Measurements from ENCODE around the gene TSPAN9.

Gene TSPAN9

GRCh38 chr12:3246253-3246652 lies 169.1 kb downstream of the TSPAN9 start:
- no peak for DNase-seq (ENCODE audit: low read depth in 1 of 2, low spot score in 1 of 2)
- H3K27me3 ChIP-seq (ENCODE audit: insufficient read depth, poor library complexity, severe bottlenecking), result peaks cover 2% of the 10 kb centered on the region
- H3K27ac ChIP-seq (replicated peaks), result no peak overlapping the region
- TF ChIP-seq CTCF (IDR thresholded peaks at IDR 0.05; ENCODE audit: insufficient read depth, low read length), result no peak
- no peak overlapping the region for H3K4me3 ChIP-seq (replicated peaks; ENCODE audit: insufficient read depth, low read length)

GRCh38 chr12:3247077-3247476 lies 169.9 kb downstream of the TSPAN9 start:
- no peak overlapping the region for H3K27ac ChIP-seq (replicated peaks)
- H3K27me3 ChIP-seq (ENCODE audit: insufficient read depth, poor library complexity, severe bottlenecking), result peaks cover 2% of the 10 kb centered on the region
- no peak for DNase-seq (ENCODE audit: low read depth in 1 of 2, low spot score in 1 of 2)
- TF ChIP-seq REST (IDR thresholded peaks at IDR 0.05; ENCODE audit: insufficient replicate concordance, low read depth) (no peak), GABPA (IDR thresholded peaks at IDR 0.05; ENCODE audit: low read depth) (no peak), SPI1 (IDR thresholded peaks at IDR 0.05; ENCODE audit: borderline replicate concordance, low read depth) (no peak), POLR2AphosphoS5 (IDR thresholded peaks at IDR 0.05; ENCODE audit: low read depth) (no peak), CTCF (IDR thresholded peaks at IDR 0.05; ENCODE audit: insufficient read depth, low read length) (no peak)
- H3K4me3 ChIP-seq (replicated peaks; ENCODE audit: insufficient read depth, low read length), result no peak overlapping the region

GRCh38 chr12:3247629-3248161 lies 170.5 kb downstream of the TSPAN9 start:
- H3K4me3 ChIP-seq (replicated peaks; ENCODE audit: insufficient read depth, low read length), result no peak overlapping the region
- TF ChIP-seq CTCF (IDR thresholded peaks at IDR 0.05; ENCODE audit: insufficient read depth, low read length), result no peak
- no peak for TF ChIP-seq GABPA (IDR thresholded peaks at IDR 0.05; ENCODE audit: low read depth)
- DNase-seq (ENCODE audit: low read depth in 1 of 2, low spot score in 1 of 2), result no peak
- no peak overlapping the region for H3K27ac ChIP-seq (replicated peaks)
- H3K27me3 ChIP-seq (ENCODE audit: insufficient read depth, poor library complexity, severe bottlenecking), result peaks cover 1% of the 10 kb centered on the region

GRCh38 chr12:3249081-3249800 lies 172.1 kb downstream of the TSPAN9 start:
- no peak for DNase-seq (ENCODE audit: low read depth in 1 of 2, low spot score in 1 of 2)
- Histone ChIP-seq H3K27ac (replicated peaks) (no peak overlapping the region), H3K4me3 (replicated peaks; ENCODE audit: insufficient read depth, low read length) (no peak overlapping the region), H3K27me3 (ENCODE audit: insufficient read depth, poor library complexity, severe bottlenecking) (no peaks in the 10 kb centered on the region)
- TF ChIP-seq SPI1 (IDR thresholded peaks at IDR 0.05; ENCODE audit: borderline replicate concordance, low read depth) (no peak), POLR2AphosphoS5 (IDR thresholded peaks at IDR 0.05; ENCODE audit: low read depth) (no peak), GABPA (IDR thresholded peaks at IDR 0.05; ENCODE audit: low read depth) (no peak), CTCF (IDR thresholded peaks at IDR 0.05; ENCODE audit: insufficient read depth, low read length) (no peak), REST (IDR thresholded peaks at IDR 0.05; ENCODE audit: insufficient replicate concordance, low read depth) (no peak)
